Measurements from ENCODE around the gene SMAD7.

DNA sequence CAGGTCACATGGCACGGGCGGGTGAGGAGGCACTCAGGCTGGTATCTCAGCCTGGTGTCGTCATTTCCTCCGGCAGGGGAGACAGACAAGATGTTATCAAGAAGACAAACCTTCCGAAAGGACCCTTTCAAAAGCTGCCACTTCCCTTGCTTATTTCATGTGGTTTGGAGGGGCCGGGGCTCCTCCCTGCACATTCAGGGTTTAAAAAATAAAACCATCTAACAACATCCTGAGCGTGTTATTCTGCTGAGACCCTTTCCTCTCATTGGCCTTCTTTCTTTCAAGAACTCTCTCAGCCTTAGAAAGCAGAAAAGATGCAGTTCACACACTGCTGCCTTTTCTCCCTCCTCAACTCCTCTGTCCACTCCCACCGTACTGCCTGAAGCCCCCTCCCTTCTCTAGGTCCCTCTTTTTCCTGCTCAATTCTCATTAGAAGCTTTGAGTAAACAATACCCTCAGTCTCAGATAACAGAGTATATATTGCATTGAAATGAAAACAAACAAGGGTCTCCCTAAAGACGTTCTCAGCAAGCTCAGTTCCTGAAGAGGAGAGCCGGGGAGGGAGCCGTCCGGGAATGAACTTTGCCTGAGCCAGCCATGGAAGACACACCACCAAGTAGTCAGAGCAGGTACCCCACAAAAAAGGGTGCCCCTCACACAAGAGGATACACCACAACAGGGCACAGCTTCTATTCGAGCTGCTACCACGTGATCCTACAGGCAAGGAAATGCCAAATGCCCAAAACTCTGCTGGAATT is 9.7 kb downstream of the SMAD7 start:
- TF ChIP-seq, protein P1, sequence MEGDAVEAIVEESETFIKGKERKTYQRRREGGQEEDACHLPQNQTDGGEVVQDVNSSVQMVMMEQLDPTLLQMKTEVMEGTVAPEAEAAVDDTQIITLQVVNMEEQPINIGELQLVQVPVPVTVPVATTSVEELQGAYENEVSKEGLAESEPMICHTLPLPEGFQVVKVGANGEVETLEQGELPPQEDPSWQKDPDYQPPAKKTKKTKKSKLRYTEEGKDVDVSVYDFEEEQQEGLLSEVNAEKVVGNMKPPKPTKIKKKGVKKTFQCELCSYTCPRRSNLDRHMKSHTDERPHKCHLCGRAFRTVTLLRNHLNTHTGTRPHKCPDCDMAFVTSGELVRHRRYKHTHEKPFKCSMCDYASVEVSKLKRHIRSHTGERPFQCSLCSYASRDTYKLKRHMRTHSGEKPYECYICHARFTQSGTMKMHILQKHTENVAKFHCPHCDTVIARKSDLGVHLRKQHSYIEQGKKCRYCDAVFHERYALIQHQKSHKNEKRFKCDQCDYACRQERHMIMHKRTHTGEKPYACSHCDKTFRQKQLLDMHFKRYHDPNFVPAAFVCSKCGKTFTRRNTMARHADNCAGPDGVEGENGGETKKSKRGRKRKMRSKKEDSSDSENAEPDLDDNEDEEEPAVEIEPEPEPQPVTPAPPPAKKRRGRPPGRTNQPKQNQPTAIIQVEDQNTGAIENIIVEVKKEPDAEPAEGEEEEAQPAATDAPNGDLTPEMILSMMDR (conservative IDR thresholded peaks at IDR 0.05) = no peak
- TF ChIP-seq EZH2 (IDR thresholded peaks at IDR 0.05; ENCODE audit: low read depth) = no peak
